Measurements from ENCODE around the gene C10orf71. TPM values are rescaled to one million over a fixed set of nuclear protein-coding genes. Genes with fewer than 3 reads are reported as not detected.

C10orf71 gene
- not detected in 2 replicates for total RNA-seq

- DNase-seq: no peak
Observed at GRCh38 chr10:49298983-49299815, at the start of gene C10orf71. C10orf71 (plus strand) TSS chr10:49299170; CDS start chr10:49322546, 23,376 bp downstream.

GRCh38 chr10:49252313-49253034 lies 46.5 kb upstream of the C10orf71 start:
- no peak for DNase-seq

- no peak for DNase-seq
Observed at GRCh38 chr10:49253340-49253906, 45.5 kb upstream of the C10orf71 start.

- no peak for DNase-seq
Observed at GRCh38 chr10:49254150-49254549, 44.8 kb upstream of the C10orf71 start.

- no peak for DNase-seq
Observed at GRCh38 chr10:49254556-49255318, 44.2 kb upstream of the C10orf71 start.

GRCh38 chr10:49255883-49256282 lies 43.1 kb upstream of the C10orf71 start:
- DNase-seq: no peak

GRCh38 chr10:49257154-49257553 lies 41.8 kb upstream of the C10orf71 start:
- no peak for DNase-seq

- DNase-seq: no peak
Observed at GRCh38 chr10:49257626-49258349, 41.2 kb upstream of the C10orf71 start.

GRCh38 chr10:49258350-49258683 lies 40.7 kb upstream of the C10orf71 start:
- no peak for DNase-seq

GRCh38 chr10:49260644-49261296 lies 38.2 kb upstream of the C10orf71 start:
- no peak for DNase-seq

GRCh38 chr10:49263591-49263990 lies 35.4 kb upstream of the C10orf71 start:
- no peak for DNase-seq

- DNase-seq: no peak
Observed at GRCh38 chr10:49264177-49264677, 34.7 kb upstream of the C10orf71 start.

- DNase-seq: no peak
Observed at GRCh38 chr10:49265885-49266284, 33.1 kb upstream of the C10orf71 start.

GRCh38 chr10:49268185-49268584 lies 30.8 kb upstream of the C10orf71 start:
- DNase-seq: no peak

- no peak for DNase-seq
Observed at GRCh38 chr10:49269523-49269922, 29.4 kb upstream of the C10orf71 start.

- no peak for DNase-seq
Observed at GRCh38 chr10:49270565-49270964, 28.4 kb upstream of the C10orf71 start.

GRCh38 chr10:49271346-49271745 lies 27.6 kb upstream of the C10orf71 start:
- DNase-seq: no peak

- no peak for DNase-seq
Observed at GRCh38 chr10:49272251-49273081, 26.5 kb upstream of the C10orf71 start.

- no peak for DNase-seq
Observed at GRCh38 chr10:49273082-49273465, 25.9 kb upstream of the C10orf71 start.

- DNase-seq: no peak
Observed at GRCh38 chr10:49273626-49274025, 25.3 kb upstream of the C10orf71 start.

- no peak for DNase-seq
Observed at GRCh38 chr10:49274886-49275285, 24.1 kb upstream of the C10orf71 start.

Measured in dermis blood vessel endothelial cell (primary cell).